H1 (cell line): ENCODE measurements around the gene ADAMTS6.

ENCODE experiments used
- EZH2 ChIP-seq: fragments of 200-600 bp; sonication (generic); IDR thresholded peaks from 2 replicates; pipeline ENCODE4 v1.7.1; 2012; ENCODE audit warnings: low read depth, mild to moderate bottlenecking, moderate library complexity, low read length, inconsistent platforms; ENCODE audit not compliant: severe bottlenecking
- POLR2A ChIP-seq, 2 experiments: IDR thresholded peaks; 1 replicate in 1 of 2; 2 replicates in 1 of 2; pipeline ENCODE4 v1.6.1; 2011; ENCODE audit warnings: low read depth in 2 of 2, low read length in 2 of 2, mild to moderate bottlenecking in 2 of 2; ENCODE audit errors: control extremely low read depth in 1 of 2
- POLR2AphosphoS5 ChIP-seq: IDR thresholded peaks from 2 replicates; pipeline ENCODE4 v1.6.1; 2011; ENCODE audit warnings: low read depth, low read length
- TEAD4 ChIP-seq: IDR thresholded peaks from 2 replicates; pipeline ENCODE4 v1.6.1; 2012; ENCODE audit warnings: low read depth, low read length, inconsistent platforms, mixed read lengths
- TF ChIP-seq, protein P1 (sequence below), 3 experiments: IDR thresholded peaks; 1 replicate in 2 of 3; 2 replicates in 1 of 3; pipeline versions ENCODE4 v1.5.1 to v1.6.1; 2011; ENCODE audit warnings: low read length in 3 of 3, mild to moderate bottlenecking in 3 of 3, inconsistent platforms in 2 of 3, low read depth in 1 of 3, moderate library complexity in 1 of 3; ENCODE audit not compliant: insufficient read depth in 1 of 3; ENCODE audit errors: control extremely low read depth in 1 of 3

DNA sequence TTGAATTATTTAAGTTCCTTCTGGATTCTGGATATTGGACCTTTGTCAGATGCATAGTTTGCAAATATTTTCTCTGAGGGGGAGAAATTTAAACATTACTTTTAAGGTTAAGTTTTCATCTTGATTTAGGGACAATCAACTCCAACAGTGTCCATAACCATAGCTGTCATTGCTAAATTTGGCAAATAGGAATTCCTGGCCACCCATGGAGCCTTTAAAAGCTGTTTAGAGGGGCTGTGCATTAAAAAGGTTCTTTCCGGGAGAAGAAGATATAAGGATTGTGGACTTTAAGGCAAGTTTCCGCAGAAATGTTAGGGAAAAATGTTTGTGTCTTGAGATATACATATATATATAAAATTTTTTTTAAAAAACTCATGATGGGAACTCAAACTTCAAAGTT, 339.7 kb downstream of the ADAMTS6 start:
- no peak for TF ChIP-seq EZH2
- no peak for TF ChIP-seq POLR2AphosphoS5
- TF ChIP-seq, protein P1, sequence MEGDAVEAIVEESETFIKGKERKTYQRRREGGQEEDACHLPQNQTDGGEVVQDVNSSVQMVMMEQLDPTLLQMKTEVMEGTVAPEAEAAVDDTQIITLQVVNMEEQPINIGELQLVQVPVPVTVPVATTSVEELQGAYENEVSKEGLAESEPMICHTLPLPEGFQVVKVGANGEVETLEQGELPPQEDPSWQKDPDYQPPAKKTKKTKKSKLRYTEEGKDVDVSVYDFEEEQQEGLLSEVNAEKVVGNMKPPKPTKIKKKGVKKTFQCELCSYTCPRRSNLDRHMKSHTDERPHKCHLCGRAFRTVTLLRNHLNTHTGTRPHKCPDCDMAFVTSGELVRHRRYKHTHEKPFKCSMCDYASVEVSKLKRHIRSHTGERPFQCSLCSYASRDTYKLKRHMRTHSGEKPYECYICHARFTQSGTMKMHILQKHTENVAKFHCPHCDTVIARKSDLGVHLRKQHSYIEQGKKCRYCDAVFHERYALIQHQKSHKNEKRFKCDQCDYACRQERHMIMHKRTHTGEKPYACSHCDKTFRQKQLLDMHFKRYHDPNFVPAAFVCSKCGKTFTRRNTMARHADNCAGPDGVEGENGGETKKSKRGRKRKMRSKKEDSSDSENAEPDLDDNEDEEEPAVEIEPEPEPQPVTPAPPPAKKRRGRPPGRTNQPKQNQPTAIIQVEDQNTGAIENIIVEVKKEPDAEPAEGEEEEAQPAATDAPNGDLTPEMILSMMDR (IDR thresholded peaks at IDR 0.05; ENCODE audit: control extremely low read depth in 1 of 3, insufficient read depth in 1 of 3, low read depth in 1 of 3, low read length in 3 of 3) = no peak
- TF ChIP-seq POLR2A (IDR thresholded peaks at IDR 0.05; ENCODE audit: control extremely low read depth in 1 of 2, low read depth in 2 of 2, low read length in 2 of 2) = no peak
- TF ChIP-seq TEAD4 = no peak
